GM10248 (cell line): ENCODE results near the gene DUSP22.

ENCODE experiments used
- CTCF ChIA-PET: fragments of 300-600 bp; sonication (Branson Sonifier 250); formaldehyde crosslinking; extraction: SDS; loops from one replicate; lab custom pipeline; 2021; ENCODE audit warnings: antibody characterized with exemption; lab: Yijun Ruan, JAX
- POLR2A ChIA-PET: fragments of 350-650 bp; sonication (Branson Sonifier 250); formaldehyde crosslinking; extraction: SDS; loops from one replicate; lab custom pipeline; 2020; ENCODE audit warnings: antibody characterized with exemption; lab: Yijun Ruan, JAX
- DNase-seq: peaks from one replicate; pipeline ENCODE4 v3.0.0; 2012; ENCODE audit errors: extremely low spot score
- TF ChIP-seq, protein P1 (sequence below): IDR thresholded peaks from 2 replicates; pipeline ENCODE4 v1.5.1; 2012; ENCODE audit warnings: mild to moderate bottlenecking, low read depth; ENCODE audit errors: extremely low read depth, missing control alignments, control extremely low read depth

The DUSP22 gene

DNA sequence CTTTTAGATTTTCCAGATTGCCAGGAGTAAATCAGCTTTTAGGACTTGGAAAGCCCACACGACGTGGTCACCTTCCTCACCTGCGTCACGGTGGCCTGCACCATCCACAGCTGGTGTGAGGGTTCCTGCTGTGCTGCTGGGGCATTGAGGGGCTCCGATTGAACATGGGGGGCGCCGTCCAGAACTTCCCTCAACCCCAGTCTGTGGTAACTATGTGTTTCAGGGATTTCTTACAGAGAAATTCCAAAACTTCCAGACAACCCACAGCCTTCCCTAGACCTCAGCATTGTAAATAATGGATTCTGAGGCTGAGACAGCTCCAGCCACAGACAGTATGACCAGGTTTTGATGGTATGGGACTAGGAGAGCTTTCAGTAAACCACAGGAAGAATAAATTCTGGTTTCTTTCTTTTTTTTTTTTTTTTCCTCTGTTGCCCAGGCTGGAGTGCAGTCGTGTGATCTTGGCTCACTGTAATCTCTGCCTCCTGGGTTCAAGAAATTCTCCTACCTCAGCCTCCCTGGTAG is 52.6 kb downstream of the DUSP22 start:
- POLR2A ChIA-PET: interaction anchor here (0.6 to 1.4 kb wide), 3 partner anchors 22 to 67 kb away, joined by 3 read pairs; partner anchors contain the start of gene IRF4
- CTCF ChIA-PET: interaction anchor here (0.9 to 1.6 kb wide), 7 partner anchors 8 to 176 kb away, joined by 3 to 10 read pairs (median 3); no protein-coding TSS in a partner anchor
- TF ChIP-seq, protein P1, sequence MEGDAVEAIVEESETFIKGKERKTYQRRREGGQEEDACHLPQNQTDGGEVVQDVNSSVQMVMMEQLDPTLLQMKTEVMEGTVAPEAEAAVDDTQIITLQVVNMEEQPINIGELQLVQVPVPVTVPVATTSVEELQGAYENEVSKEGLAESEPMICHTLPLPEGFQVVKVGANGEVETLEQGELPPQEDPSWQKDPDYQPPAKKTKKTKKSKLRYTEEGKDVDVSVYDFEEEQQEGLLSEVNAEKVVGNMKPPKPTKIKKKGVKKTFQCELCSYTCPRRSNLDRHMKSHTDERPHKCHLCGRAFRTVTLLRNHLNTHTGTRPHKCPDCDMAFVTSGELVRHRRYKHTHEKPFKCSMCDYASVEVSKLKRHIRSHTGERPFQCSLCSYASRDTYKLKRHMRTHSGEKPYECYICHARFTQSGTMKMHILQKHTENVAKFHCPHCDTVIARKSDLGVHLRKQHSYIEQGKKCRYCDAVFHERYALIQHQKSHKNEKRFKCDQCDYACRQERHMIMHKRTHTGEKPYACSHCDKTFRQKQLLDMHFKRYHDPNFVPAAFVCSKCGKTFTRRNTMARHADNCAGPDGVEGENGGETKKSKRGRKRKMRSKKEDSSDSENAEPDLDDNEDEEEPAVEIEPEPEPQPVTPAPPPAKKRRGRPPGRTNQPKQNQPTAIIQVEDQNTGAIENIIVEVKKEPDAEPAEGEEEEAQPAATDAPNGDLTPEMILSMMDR: no peak
- no peak for DNase-seq

DNA sequence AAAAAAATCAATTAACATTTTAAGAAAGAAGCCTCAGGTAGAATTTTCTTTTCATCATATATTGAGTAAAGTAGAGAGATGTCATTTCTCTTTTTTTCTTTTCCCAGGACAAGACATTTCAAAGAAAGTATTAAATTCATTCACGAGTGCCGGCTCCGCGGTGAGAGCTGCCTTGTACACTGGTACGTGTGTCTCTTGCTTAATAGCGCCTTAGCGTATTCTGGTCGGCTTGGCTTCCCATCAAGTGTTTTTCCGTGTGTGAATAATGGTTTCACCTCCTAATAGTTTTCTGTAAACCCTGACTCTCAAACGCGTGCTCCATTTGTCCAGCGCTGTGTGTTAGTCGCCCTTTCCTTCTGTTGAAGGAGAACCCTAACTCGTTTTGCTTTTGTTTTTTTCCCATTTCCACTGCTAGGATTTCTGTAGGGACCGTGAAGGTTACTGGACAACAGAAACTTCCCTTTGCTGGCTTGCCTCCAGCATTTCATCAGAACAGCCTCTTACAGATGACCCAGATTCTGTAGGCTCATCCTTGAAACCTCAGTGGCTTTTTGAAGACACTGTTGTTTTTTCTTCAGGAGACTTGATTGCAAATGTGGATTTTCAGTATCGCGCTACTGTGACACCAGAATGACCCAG is 53.6 kb downstream of the DUSP22 start:
- no peak for DNase-seq
- TF ChIP-seq, protein P1: no peak
- ChIA-PET POLR2A (no interaction called here), CTCF (interaction anchor here (0.9 to 2.4 kb wide), 6 partner anchors 9 to 177 kb away, joined by 3 to 10 read pairs (median 3); no protein-coding TSS in a partner anchor)

DNA sequence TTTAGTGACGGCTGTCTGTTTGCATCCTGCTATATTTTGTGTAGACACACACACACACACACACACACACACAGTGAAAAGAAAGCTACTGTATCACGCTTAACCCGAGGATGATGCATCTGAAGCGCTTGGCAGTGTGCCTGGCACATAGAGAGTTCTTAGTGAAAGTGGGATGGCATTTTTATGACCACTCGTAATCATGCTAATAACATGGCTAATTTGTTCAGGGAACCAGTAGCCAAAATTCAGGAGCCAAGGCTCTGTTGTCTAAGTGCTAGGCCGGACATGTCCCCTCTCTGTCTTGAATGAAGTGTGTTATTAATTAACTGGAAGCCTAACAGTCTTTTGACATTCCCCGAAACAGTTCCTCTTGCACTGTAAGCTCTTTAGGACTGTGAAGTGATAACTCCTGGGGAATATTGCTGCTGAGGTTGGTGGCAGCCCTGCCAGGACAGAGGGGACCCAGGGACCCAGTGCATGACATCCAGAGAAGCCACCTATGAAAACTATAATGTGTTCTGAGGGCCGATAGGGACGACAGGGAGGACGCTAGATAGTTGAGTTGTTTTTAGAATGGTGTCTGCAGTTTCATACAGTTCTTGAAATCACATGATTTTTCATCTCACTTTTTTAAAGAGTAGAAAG is 54.2 kb downstream of the DUSP22 start:
- DNase-seq: no peak
- ChIA-PET CTCF (interaction anchor here (2.4 kb wide), 1 partner anchor 10 kb away, joined by 10 read pairs; no protein-coding TSS in a partner anchor), POLR2A (no interaction called here)
- TF ChIP-seq, protein P1: no peak

DNA sequence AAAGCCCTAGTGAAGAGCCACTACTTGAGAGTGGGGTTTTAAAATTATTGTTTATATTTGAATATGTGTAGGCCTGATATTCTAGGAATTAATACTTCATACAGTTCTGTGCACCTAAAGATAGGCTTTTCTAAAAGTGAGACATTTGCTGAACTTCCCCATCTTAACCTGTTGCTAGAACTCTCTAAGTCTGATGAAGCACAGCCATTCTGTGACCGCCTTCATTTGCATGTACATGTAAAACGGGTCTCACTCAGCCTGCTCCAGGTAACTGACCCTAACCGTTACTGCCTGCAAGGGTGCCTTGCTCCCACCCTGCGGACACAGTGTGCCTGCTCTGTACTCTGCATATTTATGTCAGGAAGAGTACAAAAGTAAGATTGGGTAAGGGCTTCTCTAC is 54.9 kb downstream of the DUSP22 start:
- POLR2A ChIA-PET: interaction anchor here (0.8 kb wide), 1 partner anchor 25 kb away, joined by 3 read pairs; no protein-coding TSS in a partner anchor
- CTCF ChIA-PET: interaction anchor here (0.8 to 6.4 kb wide), 8 partner anchors 9 to 199 kb away, joined by 3 to 49 read pairs (median 4); no protein-coding TSS in a partner anchor
- peak; percentile 83 for DNase-seq
- TF ChIP-seq, protein P1: peak; percentile 7

DNA sequence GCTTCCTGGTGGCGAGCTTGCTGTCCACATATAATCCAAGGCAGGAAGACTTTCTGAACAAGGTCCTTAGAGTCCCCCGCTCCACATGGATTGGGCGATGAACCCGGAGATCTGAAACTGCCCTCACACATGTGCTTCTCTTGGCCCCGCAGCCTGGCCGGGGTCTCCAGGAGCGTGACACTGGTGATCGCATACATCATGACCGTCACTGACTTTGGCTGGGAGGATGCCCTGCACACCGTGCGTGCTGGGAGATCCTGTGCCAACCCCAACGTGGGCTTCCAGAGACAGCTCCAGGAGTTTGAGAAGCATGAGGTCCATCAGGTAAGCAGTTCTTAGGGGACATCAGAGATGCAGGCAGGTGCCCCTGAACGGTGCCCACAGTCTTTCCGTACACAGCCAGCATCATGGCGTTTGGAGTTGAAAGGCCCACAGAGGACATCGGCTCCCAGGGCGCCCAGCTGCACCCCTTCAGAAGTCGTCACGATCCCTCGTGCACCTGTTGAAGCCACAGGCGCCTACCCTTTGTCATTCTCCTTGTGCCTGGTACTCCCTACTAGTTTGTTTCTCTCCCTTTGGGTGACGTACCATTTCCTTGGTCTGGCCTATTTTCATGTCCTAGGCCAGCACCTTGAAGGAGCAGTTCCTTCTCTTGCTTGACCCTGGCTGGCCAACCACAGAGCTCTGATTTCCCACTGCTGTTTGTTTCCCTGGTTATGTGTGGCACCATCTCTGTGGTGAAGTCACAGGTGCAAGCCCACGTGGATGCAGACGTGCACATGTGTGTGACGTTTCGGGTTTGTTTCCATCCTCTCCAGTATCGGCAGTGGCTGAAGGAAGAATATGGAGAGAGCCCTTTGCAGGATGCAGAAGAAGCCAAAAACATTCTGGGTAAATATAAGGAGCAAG is 55.9 kb downstream of the DUSP22 start:
- TF ChIP-seq, protein P1: no peak
- ChIA-PET POLR2A (interaction anchor here (0.5 to 0.8 kb wide), 2 partner anchors 26 to 52 kb away, joined by 3 to 6 read pairs; no protein-coding TSS in a partner anchor), CTCF (interaction anchor here (0.8 to 6.4 kb wide), 8 partner anchors 8 to 200 kb away, joined by 3 to 49 read pairs (median 4); no protein-coding TSS in a partner anchor)
- no peak for DNase-seq
